Measurements from ENCODE around the gene SPATA21. TPM values are rescaled to one million over a fixed set of nuclear protein-coding genes. Genes with fewer than 3 reads are reported as not detected.
"Not testable (repeated sequence)": the region's sequence is repeated elsewhere in the genome, so short reads cannot be mapped to it uniquely, and the experiment has no call there.

The SPATA21 gene
- polyA plus RNA-seq, 1 donor from 2014 or later, result 0.15 TPM

- Histone ChIP-seq H3K36me3 (ENCODE audit: insufficient read depth, low read length) (no peaks in the 10 kb centered on the region), H3K9me3 (ENCODE audit: low read length) (no peaks in the 10 kb centered on the region), H4K20me1 (ENCODE audit: insufficient read depth) (no peaks in the 10 kb centered on the region), H3F3A (ENCODE audit: insufficient read depth, low read length, poor library complexity, severe bottlenecking) (no peaks in the 10 kb centered on the region), H3K9me2 (ENCODE audit: insufficient read depth, low read length) (no peaks in the 10 kb centered on the region), H3K4me2 (ENCODE audit: low read length) (no peak overlapping the region), H3K27ac (ENCODE audit: low read length) (no peak overlapping the region), H3K79me2 (replicated peaks; ENCODE audit: insufficient read depth, low read length) (no peaks in the 10 kb centered on the region), H3K9ac (ENCODE audit: low read length) (no peak overlapping the region), H2AFZ (ENCODE audit: low read depth, low read length) (no peak overlapping the region), H3K4me3 (ENCODE audit: low read length) (no peak overlapping the region), H3K27me3 (ENCODE audit: insufficient read depth, low read depth, low read length) (no peaks in the 10 kb centered on the region)
- no peak for TF ChIP-seq REST (IDR thresholded peaks at IDR 0.05; ENCODE audit: borderline replicate concordance)
- TF ChIP-seq EZH2 (IDR thresholded peaks at IDR 0.05; ENCODE audit: borderline replicate concordance, insufficient read depth, low read length, poor library complexity, severe bottlenecking), result no peak
- TF ChIP-seq TAF1 (IDR thresholded peaks at IDR 0.05; ENCODE audit: low read depth), result no peak
- no peak for TF ChIP-seq SMC3 (conservative IDR thresholded peaks at IDR 0.05; ENCODE audit: poor library complexity)
- TF ChIP-seq MXI1 (conservative IDR thresholded peaks at IDR 0.05; ENCODE audit: poor library complexity, severe bottlenecking), result no peak
- TF ChIP-seq POLR2AphosphoS5 (IDR thresholded peaks at IDR 0.05), result no peak
- no peak for TF ChIP-seq RAD21 (conservative IDR thresholded peaks at IDR 0.05)
- no peak for TF ChIP-seq CTCF (IDR thresholded peaks at IDR 0.05; ENCODE audit: poor library complexity, severe bottlenecking)
- TF ChIP-seq EP300 (conservative IDR thresholded peaks at IDR 0.05; ENCODE audit: poor library complexity, severe bottlenecking), result no peak
These were observed 40.9 kb upstream of the SPATA21 start for GRCh38 chr1:16478091-16478490.

GRCh38 chr1:16475771-16476770 is 38.8 kb upstream of the SPATA21 start:
- not testable (repeated sequence) for H3F3A ChIP-seq (ENCODE audit: insufficient read depth, low read length, poor library complexity, severe bottlenecking); H3K9me2 ChIP-seq (ENCODE audit: insufficient read depth, low read length); H3K4me2 ChIP-seq (ENCODE audit: low read length); H3K36me3 ChIP-seq (ENCODE audit: insufficient read depth, low read length); H3K9ac ChIP-seq (ENCODE audit: low read length); H2AFZ ChIP-seq (ENCODE audit: low read depth, low read length); H3K79me2 ChIP-seq (replicated peaks; ENCODE audit: insufficient read depth, low read length); H3K27ac ChIP-seq (ENCODE audit: low read length); H3K9me3 ChIP-seq (ENCODE audit: low read length); H3K4me3 ChIP-seq (ENCODE audit: low read length); H3K27me3 ChIP-seq (ENCODE audit: insufficient read depth, low read depth, low read length); H4K20me1 ChIP-seq (ENCODE audit: insufficient read depth)

GRCh38 chr1:16474891-16475290 is 37.7 kb upstream of the SPATA21 start:
- not testable (repeated sequence) for H3K9me2 ChIP-seq (ENCODE audit: insufficient read depth, low read length); H3K4me2 ChIP-seq (ENCODE audit: low read length); H3K9ac ChIP-seq (ENCODE audit: low read length); H3K36me3 ChIP-seq (ENCODE audit: insufficient read depth, low read length); H3K27me3 ChIP-seq (ENCODE audit: insufficient read depth, low read depth, low read length); H3F3A ChIP-seq (ENCODE audit: insufficient read depth, low read length, poor library complexity, severe bottlenecking); H3K4me3 ChIP-seq (ENCODE audit: low read length); H3K79me2 ChIP-seq (replicated peaks; ENCODE audit: insufficient read depth, low read length); H3K27ac ChIP-seq (ENCODE audit: low read length); H2AFZ ChIP-seq (ENCODE audit: low read depth, low read length); H3K9me3 ChIP-seq (ENCODE audit: low read length); H4K20me1 ChIP-seq (ENCODE audit: insufficient read depth)

Measured in neural cell (in vitro differentiated cells).